Smooth muscle cell (in vitro differentiated cells): ENCODE results near the gene TRAPPC3L. TPM values are rescaled to one million over a fixed set of nuclear protein-coding genes. Genes with fewer than 3 reads are reported as not detected.

Source experiments
- DNase-seq: peaks from one replicate; lab custom pipeline; 2025; ENCODE audit not compliant: unreplicated experiment; lab: John Stamatoyannopoulos, UW
- H2AFZ ChIP-seq: fragments of 200-600 bp; sonication (generic); 2 replicates; pipeline ENCODE4 v1.6.0; 2016; ENCODE audit warnings: antibody characterized with exemption, low read depth, mild to moderate bottlenecking
- H3F3A ChIP-seq: fragments of 200-600 bp; sonication (generic); 2 replicates; pipeline ENCODE4 v1.6.0; 2017; ENCODE audit warnings: antibody characterized with exemption, low read depth
- H3K27ac ChIP-seq: fragments of 200-600 bp; sonication (generic); 2 replicates; pipeline ENCODE4 v1.5.1; 2016; ENCODE audit warnings: low read depth, mild to moderate bottlenecking
- H3K27me3 ChIP-seq: fragments of 200-600 bp; sonication (generic); 2 replicates; pipeline ENCODE4 v1.6.1; 2016; ENCODE audit warnings: low read depth, mild to moderate bottlenecking
- H3K36me3 ChIP-seq: fragments of 200-600 bp; sonication (generic); 2 replicates; pipeline ENCODE4 v1.5.1; 2016; ENCODE audit warnings: low read depth
- H3K4me1 ChIP-seq: fragments of 200-600 bp; sonication (generic); 2 replicates; pipeline ENCODE4 v1.5.1; 2016; ENCODE audit warnings: low read depth
- H3K4me2 ChIP-seq: fragments of 200-600 bp; sonication (generic); 2 replicates; pipeline ENCODE4 v1.6.0; 2016; ENCODE audit warnings: mild to moderate bottlenecking
- H3K4me3 ChIP-seq: fragments of 200-600 bp; sonication (generic); 2 replicates; pipeline ENCODE4 v1.5.1; 2016; ENCODE audit warnings: mild to moderate bottlenecking
- H3K79me2 ChIP-seq: fragments of 200-600 bp; sonication (generic); 2 replicates; pipeline ENCODE4 v1.6.0; 2016; ENCODE audit warnings: low read depth, mild to moderate bottlenecking
- H3K9ac ChIP-seq: fragments of 200-600 bp; sonication (generic); 2 replicates; pipeline ENCODE4 v1.6.0; 2016; ENCODE audit warnings: low read depth
- H3K9me3 ChIP-seq: fragments of 200-600 bp; sonication (generic); replicated peaks from 2 replicates; pipeline ENCODE4 v1.5.1; 2016; ENCODE audit warnings: low read depth
- H4K20me1 ChIP-seq: fragments of 200-600 bp; sonication (generic); 2 replicates; pipeline ENCODE4 v1.6.0; 2016; ENCODE audit warnings: low read depth
- WGBS: methylation state at CpG from one replicate; pipeline ENCODE4 v1.1.7; 2016; ENCODE audit warnings: low lambda C conversion rate; 5-methylcytosine and 5-hydroxymethylcytosine counted together
- polyA plus RNA-seq: library from polyadenylated mRNA; unstranded; fragments of >200 nt; fragmentation: Nextera tagmentation; extraction: Ambion mirVana; gene quantifications from 2 replicates; pipeline ENCODE4 v1.2.1, GENCODE V29; 2016
- total RNA-seq: library from RNA; depleted of rRNA; stranded (reverse); fragments of >200 nt; gene quantifications from 2 replicates; pipeline ENCODE4 v1.2.3, GENCODE V29; 2014
- TF ChIP-seq, protein P1 (sequence below): fragments of 200-600 bp; sonication (generic); IDR thresholded peaks from 2 replicates; pipeline ENCODE4 v1.5.1; 2017; ENCODE audit warnings: borderline replicate concordance, mild to moderate bottlenecking, antibody characterized with exemption; ENCODE audit not compliant: insufficient read depth, poor library complexity, severe bottlenecking

The TRAPPC3L gene
- total and polyA plus RNA-seq, 2 experiments from 2014 or later = 0.11 TPM; not detected in 1

DNA sequence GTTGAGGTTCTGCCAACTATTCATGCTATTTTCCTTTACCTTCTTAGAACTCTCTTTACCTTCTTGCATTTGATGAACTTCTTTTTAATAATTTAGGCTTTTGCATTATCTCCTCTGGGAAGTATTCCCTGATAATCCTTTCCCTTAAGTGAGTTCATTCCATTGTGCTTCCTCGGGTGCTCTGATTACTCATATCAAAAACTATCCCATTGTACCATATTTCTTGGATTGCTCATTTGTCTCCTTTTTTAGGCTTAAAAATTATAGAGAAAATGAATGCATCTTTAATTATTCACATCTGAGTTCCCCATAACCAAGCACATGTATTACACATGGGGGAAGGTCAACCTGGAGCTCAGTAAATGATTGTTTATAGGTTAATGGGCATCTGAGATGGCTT is 10.6 kb upstream of the TRAPPC3L start:
- Histone ChIP-seq H3K4me2 (no peak overlapping the region), H3K27ac (no peak overlapping the region), H3K9ac (no peak overlapping the region), H3K36me3 (no peaks in the 10 kb centered on the region), H4K20me1 (no peaks in the 10 kb centered on the region), H2AFZ (no peak overlapping the region), H3K4me1 (no peaks in the 10 kb centered on the region), H3K9me3 (no peaks in the 10 kb centered on the region), H3F3A (no peaks in the 10 kb centered on the region), H3K79me2 (no peaks in the 10 kb centered on the region), H3K27me3 (no peaks in the 10 kb centered on the region), H3K4me3 (no peak overlapping the region)
- 37% methylated on average over 1 of the region's 1 CpG for WGBS
- DNase-seq = no peak
- TF ChIP-seq, protein P1, sequence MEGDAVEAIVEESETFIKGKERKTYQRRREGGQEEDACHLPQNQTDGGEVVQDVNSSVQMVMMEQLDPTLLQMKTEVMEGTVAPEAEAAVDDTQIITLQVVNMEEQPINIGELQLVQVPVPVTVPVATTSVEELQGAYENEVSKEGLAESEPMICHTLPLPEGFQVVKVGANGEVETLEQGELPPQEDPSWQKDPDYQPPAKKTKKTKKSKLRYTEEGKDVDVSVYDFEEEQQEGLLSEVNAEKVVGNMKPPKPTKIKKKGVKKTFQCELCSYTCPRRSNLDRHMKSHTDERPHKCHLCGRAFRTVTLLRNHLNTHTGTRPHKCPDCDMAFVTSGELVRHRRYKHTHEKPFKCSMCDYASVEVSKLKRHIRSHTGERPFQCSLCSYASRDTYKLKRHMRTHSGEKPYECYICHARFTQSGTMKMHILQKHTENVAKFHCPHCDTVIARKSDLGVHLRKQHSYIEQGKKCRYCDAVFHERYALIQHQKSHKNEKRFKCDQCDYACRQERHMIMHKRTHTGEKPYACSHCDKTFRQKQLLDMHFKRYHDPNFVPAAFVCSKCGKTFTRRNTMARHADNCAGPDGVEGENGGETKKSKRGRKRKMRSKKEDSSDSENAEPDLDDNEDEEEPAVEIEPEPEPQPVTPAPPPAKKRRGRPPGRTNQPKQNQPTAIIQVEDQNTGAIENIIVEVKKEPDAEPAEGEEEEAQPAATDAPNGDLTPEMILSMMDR = no peak

- Histone ChIP-seq H3K9ac (no peak within 1 kb of the TSS), H4K20me1 (no peaks in the 10 kb centered on the region), H3K79me2 (no peaks in the 10 kb centered on the region), H2AFZ (no peak within 1 kb of the TSS), H3K27ac (no peak within 1 kb of the TSS), H3K4me1 (no peaks in the 10 kb centered on the region), H3K36me3 (no peaks in the 10 kb centered on the region), H3F3A (no peaks in the 10 kb centered on the region), H3K4me2 (no peak within 1 kb of the TSS), H3K9me3 (no peaks in the 10 kb centered on the region), H3K27me3 (no peaks in the 10 kb centered on the region), H3K4me3 (no peak within 1 kb of the TSS)
- TF ChIP-seq, protein P1 = no peak
- DNase-seq = no peak
These were observed 8.0 kb upstream of the TRAPPC3L start, which contains the start of gene CALHM4 for GRCh38 chr6:116553451-116553850. TSS of gene CALHM4 (plus strand) at chr6:116553751. CDS start at chr6:116553794, 43 bp downstream.

DNA sequence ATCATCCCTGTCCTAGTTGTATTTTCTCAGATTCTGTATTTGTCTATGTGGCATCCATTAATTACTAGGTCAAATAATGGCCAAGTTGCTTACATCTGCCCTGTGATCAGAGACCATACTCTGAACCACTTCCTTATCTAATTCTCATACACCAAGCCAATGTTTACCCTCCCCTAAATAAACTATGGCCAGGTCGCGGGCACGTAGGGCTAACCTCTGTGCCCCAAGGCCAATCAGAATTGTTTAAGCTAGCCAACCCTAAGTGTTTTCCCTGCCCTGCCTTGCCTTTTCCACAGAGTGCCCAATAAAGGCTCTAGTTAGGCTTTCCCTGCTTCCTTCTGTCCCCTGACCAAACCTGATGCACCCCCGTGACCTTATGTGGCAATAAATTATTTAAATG is 5.3 kb upstream of the TRAPPC3L start:
- Histone ChIP-seq H4K20me1 (no peaks in the 10 kb centered on the region), H3K4me1 (no peaks in the 10 kb centered on the region), H3K27me3 (no peaks in the 10 kb centered on the region), H3K36me3 (no peaks in the 10 kb centered on the region), H3F3A (no peaks in the 10 kb centered on the region), H3K9me3 (no peaks in the 10 kb centered on the region), H3K79me2 (no peaks in the 10 kb centered on the region), H2AFZ (no peak overlapping the region), H3K4me3 (no peak overlapping the region), H3K4me2 (no peak overlapping the region), H3K27ac (no peak overlapping the region), H3K9ac (no peak overlapping the region)
- DNase-seq = no peak
- TF ChIP-seq, protein P1 = no peak
- WGBS = 63% methylated on average over 4 of the region's 4 CpGs

DNA sequence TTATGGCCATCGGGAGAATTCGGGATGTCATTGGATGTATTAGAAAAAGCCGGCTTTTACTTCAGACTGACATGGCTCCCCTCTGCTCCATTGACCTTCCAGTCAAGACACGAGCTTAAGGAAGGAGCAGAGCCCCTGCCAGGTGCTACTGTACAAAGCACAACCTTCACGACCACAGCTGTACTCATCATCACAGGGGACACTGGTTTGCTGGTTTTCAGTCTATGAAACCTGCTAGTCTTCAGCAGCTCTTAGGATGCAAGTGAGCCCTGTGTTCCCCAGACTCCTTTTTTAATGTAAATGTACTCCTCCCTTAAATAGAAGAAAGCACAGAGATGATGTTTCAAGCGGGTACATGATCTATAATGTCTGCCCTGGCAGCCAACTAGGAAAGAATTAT is 1.9 kb upstream of the TRAPPC3L start:
- H3K27ac ChIP-seq = no peak overlapping the region
- no peak overlapping the region for H2AFZ ChIP-seq
- 90% methylated on average over 6 of the region's 6 CpGs for WGBS
- no peak overlapping the region for H3K4me3 ChIP-seq
- no peaks in the 10 kb centered on the region for H3K79me2 ChIP-seq
- no peak for DNase-seq
- no peaks in the 10 kb centered on the region for H3F3A ChIP-seq
- H3K9ac ChIP-seq = no peak overlapping the region
- no peaks in the 10 kb centered on the region for H3K36me3 ChIP-seq
- H3K9me3 ChIP-seq = no peaks in the 10 kb centered on the region
- TF ChIP-seq, protein P1 = no peak
- H3K27me3 ChIP-seq = peaks cover 3% of the 10 kb centered on the region
- no peak overlapping the region for H3K4me2 ChIP-seq
- no peaks in the 10 kb centered on the region for H3K4me1 ChIP-seq
- no peaks in the 10 kb centered on the region for H4K20me1 ChIP-seq
